Stimulated activated CD8-positive, alpha-beta memory T cell treated with anti-CD3 and anti-CD28 coated beads, Interleukin-7, amount 100 ng/mL, for 4 hours (primary cell): ENCODE data around the gene TRABD2A.
"Not testable (repeated sequence)": the region's sequence is repeated elsewhere in the genome, so short reads cannot be mapped to it uniquely, and the experiment has no call there.

Experiments
- DNase-seq, 2 donors: peaks; one replicate each; pipeline ENCODE4 v3.0.0-alpha.2; 2020; ENCODE audit warnings: low read depth in 2 of 2

The TRABD2A gene

GRCh38 chr2:84881581-84882413, 913 bp upstream of the TRABD2A start:
- DNase-seq = peak; percentile 76 to 83

- no peak for DNase-seq
Observed at GRCh38 chr2:84880395-84880644, 564 bp downstream of the TRABD2A start.

- no peak for DNase-seq
Observed at GRCh38 chr2:84879584-84880394, 1.1 kb downstream of the TRABD2A start.

GRCh38 chr2:84878896-84879583, 1.8 kb downstream of the TRABD2A start:
- DNase-seq = no peak

GRCh38 chr2:84878459-84878858, 2.4 kb downstream of the TRABD2A start:
- no peak for DNase-seq

GRCh38 chr2:84876369-84876768, 4.5 kb downstream of the TRABD2A start:
- no peak for DNase-seq

- not testable (repeated sequence) for DNase-seq
Observed at GRCh38 chr2:84875619-84876018, 5.3 kb downstream of the TRABD2A start.

GRCh38 chr2:84875213-84875560, 5.7 kb downstream of the TRABD2A start:
- DNase-seq = no peak

- no peak for DNase-seq
Observed at GRCh38 chr2:84874381-84875212, 6.3 kb downstream of the TRABD2A start.

- no peak for DNase-seq
Observed at GRCh38 chr2:84873350-84873749, 7.5 kb downstream of the TRABD2A start.

GRCh38 chr2:84872691-84873090, 8.2 kb downstream of the TRABD2A start:
- DNase-seq = not testable (repeated sequence)

- DNase-seq = no peak
Observed at GRCh38 chr2:84870306-84870705, 10.6 kb downstream of the TRABD2A start.

- not testable (repeated sequence) for DNase-seq
Observed at GRCh38 chr2:84868327-84868726, 12.6 kb downstream of the TRABD2A start.

- DNase-seq = no peak
Observed at GRCh38 chr2:84866122-84866521, 14.8 kb downstream of the TRABD2A start.

- no peak for DNase-seq
Observed at GRCh38 chr2:84865181-84865783, 15.6 kb downstream of the TRABD2A start.

GRCh38 chr2:84862006-84862405, 18.9 kb downstream of the TRABD2A start:
- no peak for DNase-seq

GRCh38 chr2:84861539-84861938, 19.3 kb downstream of the TRABD2A start:
- DNase-seq = no peak

- no peak for DNase-seq
Observed at GRCh38 chr2:84858937-84859336, 21.9 kb downstream of the TRABD2A start.

GRCh38 chr2:84858123-84858522, 22.8 kb downstream of the TRABD2A start:
- DNase-seq = no peak

- no peak for DNase-seq
Observed at GRCh38 chr2:84857566-84857965, 23.3 kb downstream of the TRABD2A start.

GRCh38 chr2:84856787-84857186, 24.1 kb downstream of the TRABD2A start:
- DNase-seq = no peak
